Right atrium auricular region (tissue), 2 donors: ENCODE results near the gene YBX2. TPM values are rescaled to one million over a fixed set of nuclear protein-coding genes. Genes with fewer than 3 reads are reported as not detected.
A peak's percentile ranks its signal among the peaks of the same experiment; 100 is the strongest.

Experiments
- DNase-seq: peaks from one replicate; pipeline ENCODE4 v3.0.0-alpha.2; 2019; ENCODE audit warnings: low spot score
- H3K27ac ChIP-seq, 2 donors: fragments of 200-600 bp; sonication (generic); 1 replicate in 1 of 2; 2 replicates in 1 of 2; pipeline ENCODE4 v1.5.1; 2016 to 2019
- H3K27me3 ChIP-seq, 2 donors: fragments of 200-600 bp; sonication (generic); one replicate each; pipeline versions ENCODE4 v1.5.1 to v1.6.0; 2017 to 2019
- H3K36me3 ChIP-seq: fragments of 200-600 bp; sonication (generic); one replicate; pipeline ENCODE4 v1.5.1; 2016
- H3K4me1 ChIP-seq, 2 donors: fragments of 200-600 bp; sonication (generic); one replicate each; pipeline versions ENCODE4 v1.5.1 to v1.6.0; 2017 to 2019
- H3K4me3 ChIP-seq, 2 donors: fragments of 200-600 bp; sonication (generic); 1 replicate in 1 of 2; 2 replicates in 1 of 2; pipeline ENCODE4 v1.5.1; 2017 to 2019; ENCODE audit warnings: mild to moderate bottlenecking in 1 of 2, moderate library complexity in 1 of 2
- H3K9me3 ChIP-seq, 2 donors: fragments of 200-600 bp; sonication (generic); one replicate each; pipeline ENCODE4 v1.5.1; 2019
- total RNA-seq, 2 donors: library from RNA; depleted of rRNA; stranded (reverse); fragments of >200 nt; gene quantifications; one replicate each; pipeline ENCODE4 v1.1.0, GENCODE V29; 2016
- TF ChIP-seq, protein P1 (sequence below), 2 donors: fragments of 200-600 bp; sonication (generic); IDR thresholded peaks; one replicate each; pipeline ENCODE4 v1.5.1; 2019; ENCODE audit warnings: antibody characterized with exemption in 2 of 2

YBX2 gene
- total RNA-seq, 2 donors from 2014 or later, result 2.9 to 3.0 TPM

DNA sequence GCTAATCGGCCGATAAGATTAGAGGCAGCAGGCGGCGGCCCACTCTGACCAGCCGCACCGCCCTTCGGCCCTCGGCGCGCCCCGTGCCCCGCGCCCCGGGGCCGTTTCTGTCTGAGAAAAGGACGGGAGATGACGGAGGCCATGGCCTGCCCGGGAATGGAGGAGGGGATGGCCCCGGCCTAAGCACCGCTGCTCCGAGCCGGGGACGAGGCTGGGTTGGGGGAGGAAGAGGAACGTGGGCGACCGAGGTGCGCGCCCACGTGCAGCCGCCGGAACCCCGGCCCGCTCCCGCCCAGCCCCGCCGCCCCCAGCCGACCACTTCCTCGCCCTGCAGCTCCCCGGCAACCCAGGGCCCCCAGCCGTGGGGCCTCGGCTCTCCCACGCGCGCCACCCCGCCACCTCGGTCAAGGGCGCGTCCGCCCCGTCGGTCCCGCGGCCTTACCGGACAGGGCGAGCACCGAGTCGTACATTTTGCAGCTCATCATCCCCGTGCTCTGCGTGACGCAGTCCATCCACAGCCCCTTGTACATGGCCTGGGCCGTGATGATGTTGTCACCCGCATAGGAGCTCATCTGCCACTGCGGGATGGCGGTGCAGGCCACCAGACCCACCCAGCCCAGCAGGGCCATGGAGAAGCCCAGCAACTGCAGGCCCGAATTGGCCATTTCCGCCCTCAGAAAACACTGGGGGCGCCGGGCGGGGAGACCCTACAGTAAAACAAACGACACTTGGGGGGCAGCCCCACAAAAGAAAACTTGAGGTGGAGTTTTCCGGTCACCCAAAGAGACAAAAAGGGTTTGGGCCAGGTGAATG is 32.9 kb downstream of the YBX2 start:
- no peaks in the 10 kb centered on the region for H3K9me3 ChIP-seq
- DNase-seq, result no peak
- H3K4me1 ChIP-seq, result peaks cover 0 to 30% of the 10 kb centered on the region in 2 donors
- TF ChIP-seq, protein P1, sequence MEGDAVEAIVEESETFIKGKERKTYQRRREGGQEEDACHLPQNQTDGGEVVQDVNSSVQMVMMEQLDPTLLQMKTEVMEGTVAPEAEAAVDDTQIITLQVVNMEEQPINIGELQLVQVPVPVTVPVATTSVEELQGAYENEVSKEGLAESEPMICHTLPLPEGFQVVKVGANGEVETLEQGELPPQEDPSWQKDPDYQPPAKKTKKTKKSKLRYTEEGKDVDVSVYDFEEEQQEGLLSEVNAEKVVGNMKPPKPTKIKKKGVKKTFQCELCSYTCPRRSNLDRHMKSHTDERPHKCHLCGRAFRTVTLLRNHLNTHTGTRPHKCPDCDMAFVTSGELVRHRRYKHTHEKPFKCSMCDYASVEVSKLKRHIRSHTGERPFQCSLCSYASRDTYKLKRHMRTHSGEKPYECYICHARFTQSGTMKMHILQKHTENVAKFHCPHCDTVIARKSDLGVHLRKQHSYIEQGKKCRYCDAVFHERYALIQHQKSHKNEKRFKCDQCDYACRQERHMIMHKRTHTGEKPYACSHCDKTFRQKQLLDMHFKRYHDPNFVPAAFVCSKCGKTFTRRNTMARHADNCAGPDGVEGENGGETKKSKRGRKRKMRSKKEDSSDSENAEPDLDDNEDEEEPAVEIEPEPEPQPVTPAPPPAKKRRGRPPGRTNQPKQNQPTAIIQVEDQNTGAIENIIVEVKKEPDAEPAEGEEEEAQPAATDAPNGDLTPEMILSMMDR (IDR thresholded peaks at IDR 0.05), result no peak
- peaks cover 25% of the 10 kb centered on the region for H3K36me3 ChIP-seq
- H3K27ac ChIP-seq, result no peak overlapping the region
- peaks cover 11 to 34% of the 10 kb centered on the region in 2 donors for H3K27me3 ChIP-seq
- H3K4me3 ChIP-seq, result peak overlapping the region; percentile 22 to 54

DNA sequence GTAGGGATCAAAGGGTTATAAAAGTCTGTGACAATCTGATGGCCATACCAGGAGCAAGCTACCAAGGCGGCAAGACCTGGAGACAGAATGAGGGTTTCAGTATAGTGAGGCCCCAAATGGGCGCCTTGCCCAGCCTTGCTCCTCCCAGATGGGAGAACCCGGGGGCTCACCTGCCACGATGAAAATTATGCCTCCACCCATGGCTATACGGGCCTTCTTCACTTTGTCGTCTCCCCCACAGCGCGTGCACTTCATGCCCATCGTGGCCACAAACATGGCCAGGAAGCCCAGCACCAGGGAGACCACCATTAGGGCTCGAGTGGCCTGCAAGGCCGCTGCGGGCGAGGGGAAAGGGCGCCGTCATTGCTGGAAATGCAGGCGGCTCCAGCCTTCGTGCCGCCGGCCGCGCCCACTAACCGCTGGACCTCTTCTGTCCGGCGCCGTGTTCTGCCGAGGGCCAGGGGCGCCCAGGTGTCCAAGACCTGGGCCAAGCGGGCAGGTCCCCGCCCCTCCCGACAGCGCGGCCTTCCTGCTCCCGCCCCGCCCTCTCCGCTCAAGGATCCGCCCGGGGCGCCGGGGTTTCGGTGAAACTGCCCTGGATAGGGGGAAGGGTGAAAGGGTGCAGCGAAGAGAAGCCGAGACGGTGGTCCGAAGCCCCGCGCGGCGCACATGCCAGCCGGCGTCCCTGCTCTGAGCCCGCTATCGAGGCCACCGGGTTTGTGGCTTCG is 33.6 kb downstream of the YBX2 start:
- Histone ChIP-seq H3K27ac (no peak overlapping the region), H3K9me3 (no peaks in the 10 kb centered on the region), H3K4me3 (peak overlapping the region; percentile 22 to 54), H3K27me3 (peaks cover 11 to 34% of the 10 kb centered on the region in 2 donors), H3K36me3 (peaks cover 33% of the 10 kb centered on the region), H3K4me1 (peaks cover 0 to 30% of the 10 kb centered on the region in 2 donors)
- TF ChIP-seq, protein P1 (IDR thresholded peaks at IDR 0.05), result no peak
- DNase-seq, result no peak

DNA sequence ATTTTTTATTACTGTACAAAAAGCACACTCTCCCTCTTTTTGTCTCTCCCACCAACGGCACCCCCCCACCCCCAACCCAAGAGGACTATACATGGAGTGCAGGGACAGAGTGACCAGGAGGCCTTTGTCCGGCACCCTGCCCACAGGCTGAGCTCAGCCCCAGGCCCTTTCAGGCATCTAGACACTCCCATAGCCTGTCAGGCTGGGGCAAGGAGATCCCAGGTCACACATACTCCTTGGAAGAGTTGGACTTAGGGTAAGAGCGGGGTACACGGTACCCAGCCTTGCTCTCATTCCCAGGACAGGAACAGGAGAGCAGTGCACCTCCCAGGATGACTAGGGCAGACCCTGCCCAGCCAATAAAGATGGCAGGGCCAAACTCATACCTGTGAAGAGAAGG is 34.3 kb downstream of the YBX2 start:
- Histone ChIP-seq H3K4me3 (no peak overlapping the region), H3K9me3 (no peaks in the 10 kb centered on the region), H3K27ac (no peak overlapping the region), H3K27me3 (peaks cover 11 to 34% of the 10 kb centered on the region in 2 donors), H3K36me3 (peaks cover 39% of the 10 kb centered on the region), H3K4me1 (peaks cover 0 to 30% of the 10 kb centered on the region in 2 donors)
- TF ChIP-seq, protein P1 (IDR thresholded peaks at IDR 0.05), result no peak
- no peak for DNase-seq

DNA sequence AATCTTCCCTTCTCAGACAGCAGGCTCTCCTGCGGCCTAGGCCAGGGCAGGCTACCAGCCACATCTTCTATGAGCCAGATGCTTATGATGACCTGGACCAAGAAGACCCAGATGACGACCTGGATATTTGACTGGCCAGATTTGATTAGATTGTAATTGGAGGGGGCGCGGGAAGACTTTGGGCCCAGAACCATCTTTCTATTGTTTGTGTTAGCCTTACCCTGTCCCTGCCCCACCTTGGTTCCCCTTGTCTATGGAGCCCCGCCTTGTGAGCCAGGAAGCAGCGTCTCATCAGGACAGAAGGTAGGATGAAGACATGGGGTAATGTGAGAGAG is 34.9 kb downstream of the YBX2 start:
- Histone ChIP-seq H3K9me3 (no peaks in the 10 kb centered on the region), H3K36me3 (peaks cover 46% of the 10 kb centered on the region), H3K4me1 (peaks cover 0 to 30% of the 10 kb centered on the region in 2 donors), H3K4me3 (no peak overlapping the region), H3K27ac (no peak overlapping the region), H3K27me3 (peaks cover 11 to 32% of the 10 kb centered on the region in 2 donors)
- TF ChIP-seq, protein P1 (IDR thresholded peaks at IDR 0.05), result no peak
- DNase-seq, result no peak

DNA sequence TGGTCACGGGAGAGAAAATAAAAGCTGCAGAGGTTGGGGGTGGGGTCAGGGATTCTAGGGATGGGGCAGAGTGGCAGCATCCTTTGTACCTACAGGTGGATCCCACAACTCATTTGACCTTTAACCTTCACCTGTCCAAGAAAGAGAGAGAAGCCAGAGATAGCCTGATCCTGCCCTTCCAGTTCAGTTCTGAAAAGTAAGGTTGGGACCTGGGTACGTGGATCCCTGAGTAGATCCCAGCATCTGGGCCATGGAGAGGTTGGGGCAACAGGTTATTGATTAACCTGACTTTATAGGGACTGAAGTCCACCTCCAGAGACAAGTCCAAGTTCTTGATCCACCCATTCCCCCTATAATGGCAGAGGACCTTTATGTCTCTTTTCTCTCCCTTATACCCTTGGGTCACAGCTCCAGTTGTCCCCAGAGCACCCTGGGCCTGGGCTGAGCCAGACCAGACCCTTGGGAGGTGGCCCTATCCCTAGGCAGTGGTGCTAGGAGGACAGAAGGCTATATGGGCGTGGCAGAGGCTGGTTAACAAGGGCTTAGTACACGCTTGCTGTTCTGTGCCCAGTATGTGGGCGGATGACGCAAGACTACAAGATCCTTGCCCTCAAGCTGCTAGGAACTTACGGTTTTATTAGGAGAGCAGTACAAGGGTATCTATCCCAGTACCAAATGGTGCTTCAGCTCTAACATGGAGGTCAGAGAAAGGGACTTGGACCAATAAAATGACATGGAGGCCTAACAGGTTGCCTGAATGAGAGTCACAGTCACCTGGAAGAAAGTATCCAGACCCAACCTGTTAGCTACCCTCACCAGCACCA is 35.5 kb downstream of the YBX2 start:
- DNase-seq, result no peak
- no peak overlapping the region for H3K4me3 ChIP-seq
- peaks cover 11 to 29% of the 10 kb centered on the region in 2 donors for H3K27me3 ChIP-seq
- no peaks in the 10 kb centered on the region for H3K9me3 ChIP-seq
- peaks cover 51% of the 10 kb centered on the region for H3K36me3 ChIP-seq
- H3K27ac ChIP-seq, result no peak overlapping the region
- H3K4me1 ChIP-seq, result peaks cover 0 to 30% of the 10 kb centered on the region in 2 donors
- TF ChIP-seq, protein P1 (IDR thresholded peaks at IDR 0.05), result no peak
